H1 (cell line): Measurements from ENCODE around the gene COL8A1.

ENCODE experiments used
- CREB1 ChIP-seq: IDR thresholded peaks from 2 replicates; pipeline ENCODE4 v1.6.1; 2012; ENCODE audit warnings: inconsistent platforms
- EP300 ChIP-seq, 2 experiments: IDR thresholded peaks; 1 replicate in 1 of 2; 2 replicates in 1 of 2; pipeline ENCODE4 v1.6.1; 2011 to 2012; ENCODE audit warnings: low read depth in 2 of 2, low read length in 2 of 2, mild to moderate bottlenecking in 2 of 2, borderline replicate concordance in 1 of 2, inconsistent platforms in 1 of 2, moderate library complexity in 1 of 2
- EZH2 ChIP-seq: fragments of 200-600 bp; sonication (generic); IDR thresholded peaks from 2 replicates; pipeline ENCODE4 v1.7.1; 2012; ENCODE audit warnings: low read depth, mild to moderate bottlenecking, moderate library complexity, low read length, inconsistent platforms; ENCODE audit not compliant: severe bottlenecking
- GABPA ChIP-seq: IDR thresholded peaks from 2 replicates; pipeline ENCODE4 v1.6.1; 2011; ENCODE audit warnings: mild to moderate bottlenecking, low read length, moderate library complexity, borderline replicate concordance; ENCODE audit not compliant: insufficient read depth
- HDAC2 ChIP-seq, 2 experiments: fragments of 300-600 bp in 1 of 2; sonication (generic) in 1 of 2; IDR thresholded peaks; 2 replicates each; pipeline ENCODE4 v1.6.1; 2011 to 2012; ENCODE audit warnings: low read depth in 2 of 2, low read length in 2 of 2, mild to moderate bottlenecking in 2 of 2, moderate library complexity in 2 of 2, borderline replicate concordance in 1 of 2, inconsistent platforms in 1 of 2
- JUN ChIP-seq: IDR thresholded peaks from 2 replicates; pipeline ENCODE4 v1.6.1; 2011; ENCODE audit warnings: low read depth, mild to moderate bottlenecking, improper control_type of control experiment, low read length
- POLR2A ChIP-seq, 2 experiments: IDR thresholded peaks; 1 replicate in 1 of 2; 2 replicates in 1 of 2; pipeline ENCODE4 v1.6.1; 2011; ENCODE audit warnings: low read depth in 2 of 2, low read length in 2 of 2, mild to moderate bottlenecking in 2 of 2; ENCODE audit errors: control extremely low read depth in 1 of 2
- SIN3A ChIP-seq, 2 experiments: IDR thresholded peaks in 1 of 2; conservative IDR thresholded peaks in 1 of 2; 2 replicates each; pipeline ENCODE4 v1.6.1; 2011 to 2012; ENCODE audit warnings: low read length in 2 of 2, improper control_type of control experiment in 1 of 2, low read depth in 1 of 2, mild to moderate bottlenecking in 1 of 2
- SP1 ChIP-seq: IDR thresholded peaks from 2 replicates; pipeline ENCODE4 v1.6.1; 2011; ENCODE audit warnings: low read depth, low read length
- TAF1 ChIP-seq: IDR thresholded peaks from 2 replicates; pipeline ENCODE4 v1.6.1; 2011; ENCODE audit warnings: mild to moderate bottlenecking, low read depth, low read length
- TEAD4 ChIP-seq: IDR thresholded peaks from 2 replicates; pipeline ENCODE4 v1.6.1; 2012; ENCODE audit warnings: low read depth, low read length, inconsistent platforms, mixed read lengths
- YY1 ChIP-seq: IDR thresholded peaks from 2 replicates; pipeline ENCODE4 v1.6.1; 2011; ENCODE audit warnings: low read depth, mild to moderate bottlenecking, low read length
- TF ChIP-seq, protein P1 (sequence below), 3 experiments: IDR thresholded peaks; 1 replicate in 2 of 3; 2 replicates in 1 of 3; pipeline versions ENCODE4 v1.5.1 to v1.6.1; 2011; ENCODE audit warnings: low read length in 3 of 3, mild to moderate bottlenecking in 3 of 3, inconsistent platforms in 2 of 3, low read depth in 1 of 3, moderate library complexity in 1 of 3; ENCODE audit not compliant: insufficient read depth in 1 of 3; ENCODE audit errors: control extremely low read depth in 1 of 3
- TF ChIP-seq, protein P2 (sequence below): IDR thresholded peaks from 2 replicates; pipeline ENCODE4 v1.6.1; 2012; ENCODE audit warnings: low read length, inconsistent platforms

DNA sequence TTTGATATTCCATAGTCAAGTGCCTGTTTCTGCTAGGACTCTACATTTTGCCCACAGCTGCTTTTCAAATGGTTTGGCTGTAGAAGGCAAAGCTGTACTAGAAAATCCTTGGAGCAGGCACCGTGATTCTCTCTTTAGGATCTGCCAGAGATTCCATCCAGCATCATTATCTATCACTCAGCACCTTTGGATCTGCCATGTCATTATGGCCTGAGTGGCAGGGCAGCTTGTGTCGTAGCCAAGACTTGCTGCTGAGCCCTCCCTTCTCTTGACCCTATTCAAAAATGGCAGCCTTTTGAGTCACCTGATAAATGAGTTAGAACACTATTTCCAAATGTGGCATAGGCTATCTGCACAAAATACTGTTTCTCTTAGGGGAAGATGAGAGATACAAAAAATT lies 171.2 kb downstream of the COL8A1 start:
- TF ChIP-seq, protein P1, sequence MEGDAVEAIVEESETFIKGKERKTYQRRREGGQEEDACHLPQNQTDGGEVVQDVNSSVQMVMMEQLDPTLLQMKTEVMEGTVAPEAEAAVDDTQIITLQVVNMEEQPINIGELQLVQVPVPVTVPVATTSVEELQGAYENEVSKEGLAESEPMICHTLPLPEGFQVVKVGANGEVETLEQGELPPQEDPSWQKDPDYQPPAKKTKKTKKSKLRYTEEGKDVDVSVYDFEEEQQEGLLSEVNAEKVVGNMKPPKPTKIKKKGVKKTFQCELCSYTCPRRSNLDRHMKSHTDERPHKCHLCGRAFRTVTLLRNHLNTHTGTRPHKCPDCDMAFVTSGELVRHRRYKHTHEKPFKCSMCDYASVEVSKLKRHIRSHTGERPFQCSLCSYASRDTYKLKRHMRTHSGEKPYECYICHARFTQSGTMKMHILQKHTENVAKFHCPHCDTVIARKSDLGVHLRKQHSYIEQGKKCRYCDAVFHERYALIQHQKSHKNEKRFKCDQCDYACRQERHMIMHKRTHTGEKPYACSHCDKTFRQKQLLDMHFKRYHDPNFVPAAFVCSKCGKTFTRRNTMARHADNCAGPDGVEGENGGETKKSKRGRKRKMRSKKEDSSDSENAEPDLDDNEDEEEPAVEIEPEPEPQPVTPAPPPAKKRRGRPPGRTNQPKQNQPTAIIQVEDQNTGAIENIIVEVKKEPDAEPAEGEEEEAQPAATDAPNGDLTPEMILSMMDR (IDR thresholded peaks at IDR 0.05; ENCODE audit: control extremely low read depth in 1 of 3, insufficient read depth in 1 of 3, low read depth in 1 of 3, low read length in 3 of 3), result no peak
- TF ChIP-seq TAF1, result no peak
- no peak for TF ChIP-seq JUN
- TF ChIP-seq EZH2, result no peak
- TF ChIP-seq HDAC2 (IDR thresholded peaks at IDR 0.05; ENCODE audit: borderline replicate concordance in 1 of 2, low read depth in 2 of 2, low read length in 2 of 2), result no peak
- no peak for TF ChIP-seq SP1
- no peak for TF ChIP-seq POLR2A (IDR thresholded peaks at IDR 0.05; ENCODE audit: control extremely low read depth in 1 of 2, low read depth in 2 of 2, low read length in 2 of 2)
- TF ChIP-seq EP300 (IDR thresholded peaks at IDR 0.05; ENCODE audit: borderline replicate concordance in 1 of 2, low read depth in 2 of 2, low read length in 2 of 2), result no peak
- no peak for TF ChIP-seq SIN3A (conservative IDR thresholded peaks at IDR 0.05 in 1 of 2, IDR thresholded peaks at IDR 0.05 in 1 of 2; ENCODE audit: low read depth in 1 of 2, low read length in 2 of 2)
- no peak for TF ChIP-seq GABPA
- TF ChIP-seq CREB1, result no peak
- no peak for TF ChIP-seq YY1
- no peak for TF ChIP-seq TEAD4
- TF ChIP-seq, protein P2, sequence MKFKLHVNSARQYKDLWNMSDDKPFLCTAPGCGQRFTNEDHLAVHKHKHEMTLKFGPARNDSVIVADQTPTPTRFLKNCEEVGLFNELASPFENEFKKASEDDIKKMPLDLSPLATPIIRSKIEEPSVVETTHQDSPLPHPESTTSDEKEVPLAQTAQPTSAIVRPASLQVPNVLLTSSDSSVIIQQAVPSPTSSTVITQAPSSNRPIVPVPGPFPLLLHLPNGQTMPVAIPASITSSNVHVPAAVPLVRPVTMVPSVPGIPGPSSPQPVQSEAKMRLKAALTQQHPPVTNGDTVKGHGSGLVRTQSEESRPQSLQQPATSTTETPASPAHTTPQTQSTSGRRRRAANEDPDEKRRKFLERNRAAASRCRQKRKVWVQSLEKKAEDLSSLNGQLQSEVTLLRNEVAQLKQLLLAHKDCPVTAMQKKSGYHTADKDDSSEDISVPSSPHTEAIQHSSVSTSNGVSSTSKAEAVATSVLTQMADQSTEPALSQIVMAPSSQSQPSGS, result no peak
